ENCODE results near the gene LIN7A. TPM values are rescaled to one million over a fixed set of nuclear protein-coding genes. Genes with fewer than 3 reads are reported as not detected.

LIN7A gene
- total and polyA plus RNA-seq, 4 donors: 4.0 to 21.7 (median 6.6) TPM

DNA sequence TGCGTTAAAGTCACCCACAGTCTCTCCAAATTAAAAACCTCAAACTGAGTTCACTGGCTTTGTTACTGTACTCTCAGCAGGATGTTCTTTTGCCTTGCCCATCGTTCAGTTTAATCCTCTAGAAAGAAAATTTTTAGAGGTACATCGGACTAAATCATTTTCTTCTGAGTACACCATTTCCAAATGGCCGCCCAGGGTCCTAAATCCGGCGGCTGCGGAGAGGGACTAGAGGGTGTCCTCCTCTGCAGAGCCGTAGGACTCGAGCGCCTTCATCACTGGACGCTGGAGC, 1.4 kb downstream of the LIN7A start:
- DNase-seq (no peak), ATAC-seq (ENCODE audit: insufficient read depth, low FRiP score) (no peak)
- Histone ChIP-seq H3K27ac (ENCODE audit: low read depth in 1 of 2, low read length in 1 of 2) (peak overlapping the region; percentile 88 to 93), H3K9ac (ENCODE audit: insufficient read depth in 1 of 2, low read length in 2 of 2) (peak overlapping the region; percentile 46 to 57), H3K4me1 (ENCODE audit: control insufficient read depth in 5 of 5, insufficient read depth in 5 of 5, low read length in 5 of 5) (peaks cover 0 to 14% (median 0%) of the 10 kb centered on the region in 5 donors), H3K27me3 (ENCODE audit: control insufficient read depth in 3 of 3, insufficient read depth in 3 of 3, low read length in 2 of 3) (peaks cover 0 to 27% (median 10%) of the 10 kb centered on the region in 3 donors), H3K4me3 (peak overlapping the region; percentile 64), H3K9me3 (ENCODE audit: control insufficient read depth in 4 of 4, insufficient read depth in 3 of 4, low read length in 3 of 4) (no peaks in the 10 kb centered on the region), H3K36me3 (ENCODE audit: control insufficient read depth in 4 of 4, insufficient read depth in 4 of 4, low read length in 4 of 4) (no peaks in the 10 kb centered on the region)
- 2 to 3% methylated on average over 11 of the region's 11 CpGs for WGBS, 2 donors
- TF ChIP-seq, protein P1, sequence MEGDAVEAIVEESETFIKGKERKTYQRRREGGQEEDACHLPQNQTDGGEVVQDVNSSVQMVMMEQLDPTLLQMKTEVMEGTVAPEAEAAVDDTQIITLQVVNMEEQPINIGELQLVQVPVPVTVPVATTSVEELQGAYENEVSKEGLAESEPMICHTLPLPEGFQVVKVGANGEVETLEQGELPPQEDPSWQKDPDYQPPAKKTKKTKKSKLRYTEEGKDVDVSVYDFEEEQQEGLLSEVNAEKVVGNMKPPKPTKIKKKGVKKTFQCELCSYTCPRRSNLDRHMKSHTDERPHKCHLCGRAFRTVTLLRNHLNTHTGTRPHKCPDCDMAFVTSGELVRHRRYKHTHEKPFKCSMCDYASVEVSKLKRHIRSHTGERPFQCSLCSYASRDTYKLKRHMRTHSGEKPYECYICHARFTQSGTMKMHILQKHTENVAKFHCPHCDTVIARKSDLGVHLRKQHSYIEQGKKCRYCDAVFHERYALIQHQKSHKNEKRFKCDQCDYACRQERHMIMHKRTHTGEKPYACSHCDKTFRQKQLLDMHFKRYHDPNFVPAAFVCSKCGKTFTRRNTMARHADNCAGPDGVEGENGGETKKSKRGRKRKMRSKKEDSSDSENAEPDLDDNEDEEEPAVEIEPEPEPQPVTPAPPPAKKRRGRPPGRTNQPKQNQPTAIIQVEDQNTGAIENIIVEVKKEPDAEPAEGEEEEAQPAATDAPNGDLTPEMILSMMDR (IDR thresholded peaks at IDR 0.05; ENCODE audit: control extremely low read depth, extremely low read depth): no peak

GRCh38 chr12:80935111-80935510, 2.6 kb downstream of the LIN7A start:
- no peaks in the 10 kb centered on the region for H3K36me3 ChIP-seq (ENCODE audit: control insufficient read depth in 4 of 4, insufficient read depth in 4 of 4, low read length in 4 of 4)
- no peak overlapping the region for H3K4me3 ChIP-seq
- ATAC-seq (ENCODE audit: insufficient read depth, low FRiP score): no peak
- H3K27ac ChIP-seq (ENCODE audit: low read depth in 1 of 2, low read length in 1 of 2): no peak overlapping the region
- 82 to 90% methylated on average over 2 of the region's 2 CpGs for WGBS, 2 donors
- H3K4me1 ChIP-seq (ENCODE audit: control insufficient read depth in 5 of 5, insufficient read depth in 5 of 5, low read length in 5 of 5): peaks cover 0 to 14% (median 0%) of the 10 kb centered on the region in 5 donors
- TF ChIP-seq, protein P1 (IDR thresholded peaks at IDR 0.05; ENCODE audit: control extremely low read depth, extremely low read depth): no peak
- peaks cover 0 to 27% (median 10%) of the 10 kb centered on the region in 3 donors for H3K27me3 ChIP-seq (ENCODE audit: control insufficient read depth in 3 of 3, insufficient read depth in 3 of 3, low read length in 2 of 3)
- H3K9me3 ChIP-seq (ENCODE audit: control insufficient read depth in 4 of 4, insufficient read depth in 3 of 4, low read length in 3 of 4): no peaks in the 10 kb centered on the region
- DNase-seq: no peak
- H3K9ac ChIP-seq (ENCODE audit: insufficient read depth in 1 of 2, low read length in 2 of 2): no peak overlapping the region

- Histone ChIP-seq H3K4me3 (no peak overlapping the region), H3K27me3 (ENCODE audit: control insufficient read depth in 3 of 3, insufficient read depth in 3 of 3, low read length in 2 of 3) (no peaks in the 10 kb centered on the region), H3K9ac (ENCODE audit: insufficient read depth in 1 of 2, low read length in 2 of 2) (no peak overlapping the region), H3K9me3 (ENCODE audit: control insufficient read depth in 4 of 4, insufficient read depth in 3 of 4, low read length in 3 of 4) (no peaks in the 10 kb centered on the region), H3K36me3 (ENCODE audit: control insufficient read depth in 4 of 4, insufficient read depth in 4 of 4, low read length in 4 of 4) (no peaks in the 10 kb centered on the region), H3K27ac (ENCODE audit: low read depth in 1 of 2, low read length in 1 of 2) (no peak overlapping the region), H3K4me1 (ENCODE audit: control insufficient read depth in 5 of 5, insufficient read depth in 5 of 5, low read length in 5 of 5) (peaks cover 0 to 10% (median 0%) of the 10 kb centered on the region in 5 donors)
- no peak for ATAC-seq (ENCODE audit: insufficient read depth, low FRiP score)
- DNase-seq: no peak
- TF ChIP-seq, protein P1 (IDR thresholded peaks at IDR 0.05; ENCODE audit: control extremely low read depth, extremely low read depth): no peak
- WGBS, 2 donors: 52 to 64% methylated on average over 1 of the region's 1 CpG
Measured at GRCh38 chr12:80925983-80926382, 11.8 kb downstream of the LIN7A start.

DNA sequence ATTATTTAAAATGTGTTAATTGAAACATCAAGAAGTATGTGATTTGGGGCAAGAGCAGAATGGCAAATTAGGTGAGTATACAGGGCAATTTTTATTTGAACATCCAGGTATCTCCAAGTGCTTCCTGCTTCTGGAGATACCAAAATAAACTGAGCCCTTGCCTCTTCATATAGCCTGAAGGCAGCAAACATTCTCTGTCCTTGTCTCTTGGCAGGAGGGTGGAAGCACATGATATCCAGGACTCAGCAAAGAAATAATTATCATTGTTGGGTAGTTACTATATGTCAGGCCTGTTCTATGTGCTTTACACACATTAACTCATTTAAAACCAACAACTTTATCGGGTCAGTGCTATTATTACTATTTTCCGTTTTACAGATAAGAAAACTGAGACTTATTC, 12.5 kb downstream of the LIN7A start:
- DNase-seq (no peak), ATAC-seq (ENCODE audit: insufficient read depth, low FRiP score) (no peak)
- H3K36me3 ChIP-seq (ENCODE audit: control insufficient read depth in 4 of 4, insufficient read depth in 4 of 4, low read length in 4 of 4): no peaks in the 10 kb centered on the region
- TF ChIP-seq, protein P1 (IDR thresholded peaks at IDR 0.05; ENCODE audit: control extremely low read depth, extremely low read depth): no peak
- H3K4me1 ChIP-seq (ENCODE audit: control insufficient read depth in 5 of 5, insufficient read depth in 5 of 5, low read length in 5 of 5): peaks cover 0 to 10% (median 0%) of the 10 kb centered on the region in 5 donors
- no peak overlapping the region for H3K9ac ChIP-seq (ENCODE audit: insufficient read depth in 1 of 2, low read length in 2 of 2)
- H3K9me3 ChIP-seq (ENCODE audit: control insufficient read depth in 4 of 4, insufficient read depth in 3 of 4, low read length in 3 of 4): no peaks in the 10 kb centered on the region
- WGBS, 2 donors: 93 to 96% methylated on average over 2 of the region's 2 CpGs
- no peak overlapping the region for H3K27ac ChIP-seq (ENCODE audit: low read depth in 1 of 2, low read length in 1 of 2)
- no peak overlapping the region for H3K4me3 ChIP-seq
- H3K27me3 ChIP-seq (ENCODE audit: control insufficient read depth in 3 of 3, insufficient read depth in 3 of 3, low read length in 2 of 3): no peaks in the 10 kb centered on the region

Measured in lung (tissue), 12 donors.